H9 (cell line): ENCODE data around the gene TMEM126A. TPM values are rescaled to one million over a fixed set of nuclear protein-coding genes. Genes with fewer than 3 reads are reported as not detected.

Source experiments
- DNase-seq: peaks from one replicate; pipeline ENCODE4 v3.0.0-alpha.2; 2017
- H2AFZ ChIP-seq: one replicate; pipeline ENCODE4 v1.6.1; 2013; ENCODE audit warnings: mild to moderate bottlenecking, low read length, control low read depth, moderate library complexity
- H2AK5ac ChIP-seq: 2 replicates; pipeline ENCODE4 v1.6.1; 2013; ENCODE audit warnings: low read length, control low read depth, mixed read lengths; ENCODE audit not compliant: insufficient read length
- H2BK120ac ChIP-seq: one replicate; pipeline ENCODE4 v1.6.1; 2013; ENCODE audit warnings: low read depth, mild to moderate bottlenecking, low read length, control low read depth, inconsistent platforms; ENCODE audit not compliant: poor library complexity, severe bottlenecking
- H2BK12ac ChIP-seq: 2 replicates; pipeline ENCODE4 v1.6.1; 2013; ENCODE audit warnings: low read length, control low read depth, mixed read lengths, low read depth; ENCODE audit not compliant: insufficient read length
- H2BK15ac ChIP-seq: 2 replicates; pipeline ENCODE4 v1.6.1; 2013; ENCODE audit warnings: low read depth, low read length, control low read depth
- H2BK20ac ChIP-seq: one replicate; pipeline ENCODE4 v1.6.1; 2013; ENCODE audit warnings: low read depth, mild to moderate bottlenecking, low read length, control low read depth, inconsistent platforms; ENCODE audit not compliant: poor library complexity, severe bottlenecking
- H2BK5ac ChIP-seq: 2 replicates; pipeline ENCODE4 v1.6.1; 2013; ENCODE audit warnings: low read length, control low read depth, mixed read lengths; ENCODE audit not compliant: insufficient read length
- H3K14ac ChIP-seq: 2 replicates; pipeline ENCODE4 v1.6.1; 2013; ENCODE audit warnings: low read length, control low read depth; ENCODE audit not compliant: insufficient read depth
- H3K18ac ChIP-seq: 2 replicates; pipeline ENCODE4 v1.6.1; 2013; ENCODE audit warnings: low read depth, mild to moderate bottlenecking, mixed read lengths, low read length, control low read depth; ENCODE audit not compliant: insufficient read length
- H3K23ac ChIP-seq: 2 replicates; pipeline ENCODE4 v1.6.1; 2013; ENCODE audit warnings: low read length, control low read depth, mixed read lengths, low read depth; ENCODE audit not compliant: insufficient read length
- H3K23me2 ChIP-seq: 2 replicates; pipeline ENCODE4 v1.6.1; 2013; ENCODE audit warnings: low read depth, mild to moderate bottlenecking, mixed read lengths, low read length, control low read depth; ENCODE audit not compliant: insufficient read length, poor library complexity, severe bottlenecking
- H3K27ac ChIP-seq: 2 replicates; pipeline ENCODE4 v1.5.1; 2013; ENCODE audit warnings: low read length, control low read depth, mixed read lengths, low read depth; ENCODE audit not compliant: insufficient read length
- H3K27me3 ChIP-seq: 2 replicates; pipeline ENCODE4 v1.6.1; 2013; ENCODE audit warnings: low read length, control low read depth, inconsistent platforms; ENCODE audit not compliant: insufficient read depth
- H3K4ac ChIP-seq: 2 replicates; pipeline ENCODE4 v1.6.1; 2013; ENCODE audit warnings: low read depth, mild to moderate bottlenecking, control low read depth, inconsistent platforms, low read length, moderate library complexity
- H3K4me1 ChIP-seq: 2 replicates; pipeline ENCODE4 v1.6.1; 2013; ENCODE audit warnings: low read length, control low read depth, inconsistent platforms; ENCODE audit not compliant: insufficient read depth
- H3K4me2 ChIP-seq: 2 replicates; pipeline ENCODE4 v1.6.1; 2013; ENCODE audit warnings: low read length, control low read depth, mixed read lengths; ENCODE audit not compliant: insufficient read length, insufficient read depth
- H3K56ac ChIP-seq: 2 replicates; pipeline ENCODE4 v1.6.1; 2013; ENCODE audit warnings: low read depth, mild to moderate bottlenecking, mixed read lengths, low read length, control low read depth; ENCODE audit not compliant: insufficient read length
- H3K79me1 ChIP-seq: 2 replicates; pipeline ENCODE4 v1.6.1; 2013; ENCODE audit warnings: low read depth, mild to moderate bottlenecking, moderate library complexity, low read length, control low read depth, inconsistent platforms; ENCODE audit not compliant: insufficient read depth, poor library complexity, severe bottlenecking
- H3K79me2 ChIP-seq: 2 replicates; pipeline ENCODE4 v1.6.1; 2013; ENCODE audit warnings: low read length, control low read depth, inconsistent platforms; ENCODE audit not compliant: insufficient read depth
- H3K9ac ChIP-seq: 2 replicates; pipeline ENCODE4 v1.6.1; 2013; ENCODE audit warnings: low read length, control low read depth, mixed read lengths; ENCODE audit not compliant: insufficient read length; ENCODE audit errors: extremely low read depth
- H3K9me3 ChIP-seq: one replicate; pipeline ENCODE4 v1.6.1; 2013; ENCODE audit warnings: low read depth, low read length, inconsistent platforms; ENCODE audit not compliant: control insufficient read depth
- H3T11ph ChIP-seq: one replicate; pipeline ENCODE4 v1.6.1; 2013; ENCODE audit warnings: mild to moderate bottlenecking, low read length, control low read depth, inconsistent platforms
- H4K20me1 ChIP-seq: one replicate; pipeline ENCODE4 v1.6.1; 2013; ENCODE audit not compliant: control insufficient read depth, insufficient read length, insufficient read depth
- H4K5ac ChIP-seq: 2 replicates; pipeline ENCODE4 v1.6.1; 2013; ENCODE audit warnings: low read depth, mild to moderate bottlenecking, mixed read lengths, low read length, control low read depth; ENCODE audit not compliant: insufficient read length
- H4K8ac ChIP-seq: replicated peaks from 2 replicates; pipeline ENCODE4 v1.6.1; 2013; ENCODE audit warnings: low read length, control low read depth, mixed read lengths, low read depth; ENCODE audit not compliant: insufficient read length
- H4K91ac ChIP-seq: 2 replicates; pipeline ENCODE4 v1.6.1; 2013; ENCODE audit warnings: low read depth, mild to moderate bottlenecking, moderate library complexity, mixed read lengths, low read length, control low read depth; ENCODE audit not compliant: insufficient read length
- H3K27ac Mint-ChIP-seq, 3 experiments: 2 replicates in 2 of 3; 3 replicates in 1 of 3; pipeline ENCODE4 v1.8.0; 2020 to 2021; ENCODE audit warnings: mixed read lengths in 3 of 3, mild to moderate bottlenecking in 1 of 3, moderate library complexity in 1 of 3
- H3K27me3 Mint-ChIP-seq: 2 replicates; pipeline ENCODE4 v1.8.0; 2021; ENCODE audit warnings: low read depth, mild to moderate bottlenecking, moderate library complexity, mixed read lengths
- H3K36me3 Mint-ChIP-seq, 3 experiments: 2 replicates in 2 of 3; 3 replicates in 1 of 3; pipeline ENCODE4 v1.8.0; 2020 to 2021; ENCODE audit warnings: low read depth in 3 of 3, mixed read lengths in 3 of 3; ENCODE audit not compliant: insufficient read depth in 1 of 3
- H3K4me1 Mint-ChIP-seq, 2 experiments: 2 replicates each; pipeline ENCODE4 v1.8.0; 2020; ENCODE audit warnings: mixed read lengths in 2 of 2
- H3K4me3 Mint-ChIP-seq, 2 experiments: 2 replicates in 1 of 2; 3 replicates in 1 of 2; pipeline ENCODE4 v1.8.0; 2020 to 2021; ENCODE audit warnings: mild to moderate bottlenecking in 2 of 2, mixed read lengths in 2 of 2, moderate library complexity in 1 of 2
- H3K9me3 Mint-ChIP-seq, 2 experiments: 2 replicates in 1 of 2; 3 replicates in 1 of 2; pipeline ENCODE4 v1.8.0; 2020; ENCODE audit warnings: mild to moderate bottlenecking in 2 of 2, mixed read lengths in 2 of 2, moderate library complexity in 1 of 2
- WGBS: extraction: QIAGEN DNeasy Blood & Tissue Kit; methylation state at CpG from one replicate; pipeline ENCODE4 v1.1.7; 2013; ENCODE audit warnings: missing lambda C conversion rate, low lambda C conversion rate, mixed read lengths; ENCODE audit not compliant: insufficient read length; ENCODE audit errors: extremely low coverage; 5-methylcytosine and 5-hydroxymethylcytosine counted together
- total RNA-seq: library from RNA; stranded (reverse); gene quantifications from 2 replicates; pipeline ENCODE4 v1.2.1, GENCODE V29; 2021
- TF ChIP-seq, protein P1 (sequence below): fragments of 200-600 bp; sonication (generic); conservative IDR thresholded peaks from 3 replicates; pipeline ENCODE4 v1.8.0; 2021; ENCODE audit warnings: antibody characterized with exemption, mild to moderate bottlenecking

The TMEM126A gene
- total RNA-seq, 1 experiment from 2014 or later: 28.0 TPM

DNA sequence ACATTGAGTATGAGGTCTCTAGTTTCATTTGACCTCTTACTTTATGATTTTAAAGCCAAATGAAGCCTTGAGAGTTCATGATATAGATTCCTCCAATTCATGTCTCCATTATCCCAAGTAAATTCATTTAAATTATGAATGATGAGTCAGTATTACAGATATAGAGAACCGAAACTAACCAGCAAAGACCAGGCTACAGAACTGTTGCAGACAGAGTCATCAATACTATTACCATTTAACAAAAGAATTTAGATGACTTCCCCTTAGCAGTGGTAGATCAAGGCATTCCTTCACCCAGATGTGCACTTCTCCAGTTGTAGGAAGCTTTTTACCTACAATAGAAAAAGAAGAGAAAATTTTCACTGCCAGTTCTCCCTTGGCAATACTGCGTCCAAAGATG, 50.0 kb downstream of the TMEM126A start:
- no peak overlapping the region for H2AK5ac ChIP-seq
- no peak overlapping the region for H4K91ac ChIP-seq
- no peaks in the 10 kb centered on the region; the same call in 1 of the 2 replicates for H3K4me1 ChIP-seq
- H3K9me3 ChIP-seq: no peaks in the 10 kb centered on the region
- no peak overlapping the region for H2BK120ac ChIP-seq
- H3K4ac ChIP-seq: no peak overlapping the region
- H3K56ac ChIP-seq: no peak overlapping the region
- no peaks in the 10 kb centered on the region for H4K20me1 ChIP-seq
- H2BK5ac ChIP-seq: no peak overlapping the region
- Mint-ChIP-seq H3K27ac (no peak overlapping the region), H3K36me3 (no peaks in the 10 kb centered on the region), H3K27me3 (no peaks in the 10 kb centered on the region), H3K9me3 (peaks cover 0 to 2% of the 10 kb centered on the region in 2 experiments; a peak in 1 of 5 replicates), H3K4me1 (peaks cover 0 to 3% of the 10 kb centered on the region in 2 experiments; a peak in 2 of 4 replicates), H3K4me3 (no peak overlapping the region)
- no peak overlapping the region for H3K4me2 ChIP-seq
- H4K8ac ChIP-seq: no peak overlapping the region
- no peak overlapping the region for H3K14ac ChIP-seq
- no peak overlapping the region for H2BK20ac ChIP-seq
- H3T11ph ChIP-seq: no peak overlapping the region
- H3K18ac ChIP-seq: no peak overlapping the region
- no peak overlapping the region for H4K5ac ChIP-seq
- H3K27ac ChIP-seq: no peak overlapping the region
- no peaks in the 10 kb centered on the region for H3K79me1 ChIP-seq
- H2BK15ac ChIP-seq: no peak overlapping the region
- no peaks in the 10 kb centered on the region for H3K27me3 ChIP-seq
- no CpG with 5 or more reads among the region's 2 CpGs for WGBS
- no peak for DNase-seq
- no peak overlapping the region for H2BK12ac ChIP-seq
- no peak overlapping the region for H2AFZ ChIP-seq
- no peaks in the 10 kb centered on the region for H3K79me2 ChIP-seq
- TF ChIP-seq, protein P1, sequence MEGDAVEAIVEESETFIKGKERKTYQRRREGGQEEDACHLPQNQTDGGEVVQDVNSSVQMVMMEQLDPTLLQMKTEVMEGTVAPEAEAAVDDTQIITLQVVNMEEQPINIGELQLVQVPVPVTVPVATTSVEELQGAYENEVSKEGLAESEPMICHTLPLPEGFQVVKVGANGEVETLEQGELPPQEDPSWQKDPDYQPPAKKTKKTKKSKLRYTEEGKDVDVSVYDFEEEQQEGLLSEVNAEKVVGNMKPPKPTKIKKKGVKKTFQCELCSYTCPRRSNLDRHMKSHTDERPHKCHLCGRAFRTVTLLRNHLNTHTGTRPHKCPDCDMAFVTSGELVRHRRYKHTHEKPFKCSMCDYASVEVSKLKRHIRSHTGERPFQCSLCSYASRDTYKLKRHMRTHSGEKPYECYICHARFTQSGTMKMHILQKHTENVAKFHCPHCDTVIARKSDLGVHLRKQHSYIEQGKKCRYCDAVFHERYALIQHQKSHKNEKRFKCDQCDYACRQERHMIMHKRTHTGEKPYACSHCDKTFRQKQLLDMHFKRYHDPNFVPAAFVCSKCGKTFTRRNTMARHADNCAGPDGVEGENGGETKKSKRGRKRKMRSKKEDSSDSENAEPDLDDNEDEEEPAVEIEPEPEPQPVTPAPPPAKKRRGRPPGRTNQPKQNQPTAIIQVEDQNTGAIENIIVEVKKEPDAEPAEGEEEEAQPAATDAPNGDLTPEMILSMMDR: no peak
- no peaks in the 10 kb centered on the region for H3K23me2 ChIP-seq
- H3K23ac ChIP-seq: no peak overlapping the region
- no peak overlapping the region for H3K9ac ChIP-seq
